WI38 (cell line): Measurements from ENCODE around the gene MARCHF5.
A peak's percentile ranks its signal among the peaks of the same experiment; 100 is the strongest.

ENCODE experiments used
- H3K4me3 ChIP-seq: 2 replicates; pipeline ENCODE4 v1.5.1; 2011; ENCODE audit warnings: low read depth, mild to moderate bottlenecking, control low read depth, low read length
- TF ChIP-seq, protein P1 (sequence below): IDR thresholded peaks from 2 replicates; pipeline ENCODE4 v1.5.1; 2012; ENCODE audit warnings: low read depth, mild to moderate bottlenecking, control low read depth, low read length

The MARCHF5 gene

DNA sequence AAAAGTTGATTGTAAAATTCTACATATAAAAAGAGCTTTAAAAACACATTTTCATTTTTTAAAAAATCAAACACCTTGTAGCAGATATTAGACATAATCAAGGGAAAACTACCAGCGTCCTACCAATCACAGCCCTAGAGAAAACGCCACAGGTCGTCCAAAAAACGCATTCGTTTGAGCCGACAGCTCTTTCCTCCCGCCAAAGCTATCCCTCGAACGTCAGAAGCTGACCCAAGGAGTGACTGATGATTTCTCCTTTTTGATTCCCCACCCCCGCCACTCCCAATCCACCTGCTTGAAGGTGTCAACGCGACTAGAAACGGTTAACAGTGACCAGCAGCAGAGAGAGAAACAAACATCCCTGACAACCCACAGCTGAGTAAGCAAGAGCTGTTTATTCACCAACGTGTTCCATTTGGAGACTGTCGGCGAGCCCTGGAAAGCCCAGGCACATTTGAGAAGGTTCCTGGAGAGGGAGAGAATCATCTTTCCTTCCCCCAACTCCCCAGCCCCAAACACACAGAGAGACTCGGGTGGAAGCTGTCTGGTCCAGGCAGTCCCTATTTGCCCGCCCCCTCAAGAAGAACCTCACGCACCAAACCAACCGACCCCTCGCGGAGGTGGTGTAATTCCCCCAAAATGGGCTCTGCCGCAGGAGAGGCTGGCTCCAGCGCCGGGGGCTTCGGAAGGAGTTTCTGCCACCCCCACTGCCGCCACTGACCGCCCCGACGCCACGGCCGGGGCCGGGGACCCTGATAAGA, 711 bp upstream of the MARCHF5 start:
- peak overlapping the region; percentile 97 for H3K4me3 ChIP-seq
- TF ChIP-seq, protein P1, sequence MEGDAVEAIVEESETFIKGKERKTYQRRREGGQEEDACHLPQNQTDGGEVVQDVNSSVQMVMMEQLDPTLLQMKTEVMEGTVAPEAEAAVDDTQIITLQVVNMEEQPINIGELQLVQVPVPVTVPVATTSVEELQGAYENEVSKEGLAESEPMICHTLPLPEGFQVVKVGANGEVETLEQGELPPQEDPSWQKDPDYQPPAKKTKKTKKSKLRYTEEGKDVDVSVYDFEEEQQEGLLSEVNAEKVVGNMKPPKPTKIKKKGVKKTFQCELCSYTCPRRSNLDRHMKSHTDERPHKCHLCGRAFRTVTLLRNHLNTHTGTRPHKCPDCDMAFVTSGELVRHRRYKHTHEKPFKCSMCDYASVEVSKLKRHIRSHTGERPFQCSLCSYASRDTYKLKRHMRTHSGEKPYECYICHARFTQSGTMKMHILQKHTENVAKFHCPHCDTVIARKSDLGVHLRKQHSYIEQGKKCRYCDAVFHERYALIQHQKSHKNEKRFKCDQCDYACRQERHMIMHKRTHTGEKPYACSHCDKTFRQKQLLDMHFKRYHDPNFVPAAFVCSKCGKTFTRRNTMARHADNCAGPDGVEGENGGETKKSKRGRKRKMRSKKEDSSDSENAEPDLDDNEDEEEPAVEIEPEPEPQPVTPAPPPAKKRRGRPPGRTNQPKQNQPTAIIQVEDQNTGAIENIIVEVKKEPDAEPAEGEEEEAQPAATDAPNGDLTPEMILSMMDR = no peak

DNA sequence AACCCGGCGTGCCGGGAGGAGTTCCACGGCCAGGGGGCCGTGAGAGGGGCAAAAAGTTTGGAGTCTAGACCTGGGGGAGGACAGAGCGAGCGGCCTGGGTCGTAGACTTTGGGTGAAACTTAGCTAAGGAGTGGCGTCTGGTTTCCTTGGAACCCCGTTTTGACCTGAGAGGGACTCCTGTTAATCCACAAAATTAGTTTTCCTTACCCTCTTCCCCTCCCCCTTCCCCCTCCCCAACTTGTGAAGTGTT, 574 bp downstream of the MARCHF5 start:
- TF ChIP-seq, protein P1 = no peak
- H3K4me3 ChIP-seq = peak overlapping the region; percentile 97

DNA sequence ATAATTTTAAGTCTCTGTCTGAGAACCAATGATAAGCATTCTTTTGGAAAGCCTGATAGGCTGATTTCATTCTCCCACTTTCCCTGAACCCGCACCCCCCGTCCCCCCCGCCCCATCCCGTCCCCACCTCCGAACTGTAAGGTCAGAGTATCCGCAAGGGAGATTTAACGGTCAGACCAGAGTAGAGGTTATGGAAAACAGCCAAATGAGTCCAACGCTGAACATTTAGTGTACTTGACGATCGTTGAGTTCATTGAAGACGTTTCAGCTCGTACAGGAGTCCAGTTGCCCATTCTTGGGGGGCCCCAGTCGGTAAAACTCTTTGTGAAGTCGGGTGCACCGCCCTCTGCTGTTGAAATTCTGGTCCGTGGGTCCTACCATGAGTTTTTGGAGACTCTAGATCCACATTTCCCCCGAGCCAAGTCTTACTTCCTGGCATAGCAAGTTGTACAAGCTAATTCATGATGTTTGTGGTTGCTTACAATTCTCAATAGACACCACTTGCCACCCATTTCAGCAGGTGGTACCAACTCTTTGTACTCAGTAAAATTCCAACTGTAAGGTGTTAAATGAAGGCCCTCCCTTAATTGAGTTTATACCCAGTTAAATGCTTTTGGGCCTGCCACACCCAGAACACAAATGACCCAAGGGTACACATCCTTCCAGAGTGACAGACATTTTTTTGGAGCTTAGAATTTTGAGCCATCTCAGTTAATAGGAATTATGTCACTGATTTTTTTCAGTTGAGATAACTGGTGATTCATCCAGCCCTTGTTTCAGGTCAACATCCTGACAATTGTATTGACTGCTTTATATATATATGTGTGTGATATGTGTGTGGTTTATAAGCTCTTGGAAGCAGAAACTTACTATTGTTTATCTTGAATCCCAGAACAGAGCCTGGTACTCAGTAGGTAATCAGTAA, 1.2 kb downstream of the MARCHF5 start:
- peak overlapping the region; percentile 97 for H3K4me3 ChIP-seq
- TF ChIP-seq, protein P1 = peak; percentile 46

DNA sequence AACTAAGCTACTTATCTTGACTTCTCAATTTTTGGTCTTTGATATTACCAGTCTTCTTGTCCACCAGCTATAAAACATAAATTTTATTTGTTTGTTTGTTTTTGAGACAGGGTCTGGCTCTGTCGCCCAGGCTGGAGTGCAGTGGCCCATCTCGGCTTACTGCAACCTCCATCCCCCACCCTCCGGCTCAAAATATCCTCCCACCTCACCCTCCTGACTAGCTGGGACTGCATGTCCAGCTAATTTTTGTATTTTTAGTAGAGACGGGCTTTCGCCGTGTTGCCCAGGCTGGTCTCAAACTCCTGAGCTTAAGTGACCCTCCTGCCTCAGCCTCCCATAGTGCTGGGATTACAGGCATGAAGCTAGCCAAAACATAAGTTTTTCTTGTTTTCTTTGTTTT, 7.5 kb downstream of the MARCHF5 start:
- TF ChIP-seq, protein P1 = no peak
- H3K4me3 ChIP-seq = no peak overlapping the region

DNA sequence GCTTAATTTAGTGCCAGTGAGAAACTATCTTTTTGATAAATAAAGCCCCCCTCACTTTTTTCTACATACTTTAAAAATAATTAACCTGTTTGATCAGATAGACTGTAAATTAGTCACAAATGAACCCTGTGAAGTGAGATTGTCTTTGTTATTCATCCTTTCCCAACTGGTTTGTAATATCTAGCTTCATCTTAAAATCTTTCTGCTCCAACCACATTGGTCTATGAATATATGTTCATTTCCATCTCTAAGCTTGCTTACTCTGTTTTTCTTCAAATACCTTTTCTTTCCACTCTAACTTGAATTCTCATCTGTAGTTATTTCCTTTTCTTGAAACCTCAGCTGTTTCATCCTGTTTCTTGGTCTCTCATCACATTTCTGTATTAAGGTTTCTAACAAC, 12.1 kb downstream of the MARCHF5 start:
- TF ChIP-seq, protein P1 = no peak
- H3K4me3 ChIP-seq = no peak overlapping the region

DNA sequence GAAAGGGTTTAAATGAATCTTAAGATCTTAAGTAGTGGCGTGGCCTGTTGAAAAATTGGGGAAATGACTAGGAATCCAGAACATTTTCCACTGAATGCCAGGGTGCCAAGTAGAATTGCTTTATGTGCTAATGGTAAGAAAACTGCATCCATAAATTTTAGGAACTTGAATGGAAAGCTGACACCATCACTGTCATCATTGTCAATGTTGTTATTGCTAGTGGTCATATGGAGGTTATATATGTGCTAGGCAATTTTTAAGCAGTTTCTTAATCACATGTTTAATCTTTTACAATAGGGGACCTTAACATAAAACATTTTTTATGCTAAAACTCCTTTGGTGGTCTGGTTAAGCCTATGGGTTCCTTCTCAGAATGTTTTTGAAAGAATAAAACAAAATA, 13.1 kb downstream of the MARCHF5 start:
- H3K4me3 ChIP-seq = no peak overlapping the region
- TF ChIP-seq, protein P1 = no peak
